ENCODE results near the gene TRAPPC11.
A peak's percentile ranks its signal among the peaks of the same experiment; 100 is the strongest.
"Not testable (repeated sequence)": the region's sequence is repeated elsewhere in the genome, so short reads cannot be mapped to it uniquely, and the experiment has no call there.

Gene TRAPPC11

GRCh38 chr4:183659029-183659871, at the start of gene TRAPPC11, which contains the start of gene RWDD4:
Gene TRAPPC11 (plus strand): TSS chr4:183659293. CDS start chr4:183663868, 4,575 bp downstream.
Gene RWDD4 (minus strand): TSS chr4:183659185. CDS start chr4:183658952, 233 bp downstream.
- DNase-seq (ENCODE audit: insufficient read length, low spot score) (peak; percentile 82), FAIRE-seq (peak; percentile 41)
- peak; percentile 32 for TF ChIP-seq POLR2A (IDR thresholded peaks at IDR 0.05; ENCODE audit: low read depth, low read length)

GRCh38 chr4:183610033-183610432, 49.1 kb upstream of the TRAPPC11 start:
- peak; percentile 5 for DNase-seq (ENCODE audit: insufficient read length, low spot score)
- FAIRE-seq: no peak
- TF ChIP-seq POLR2A (IDR thresholded peaks at IDR 0.05; ENCODE audit: low read depth, low read length): no peak

GRCh38 chr4:183610613-183611012, 48.5 kb upstream of the TRAPPC11 start:
- no peak for TF ChIP-seq POLR2A (IDR thresholded peaks at IDR 0.05; ENCODE audit: low read depth, low read length)
- no peak for DNase-seq (ENCODE audit: insufficient read length, low spot score)
- no peak for FAIRE-seq

GRCh38 chr4:183611210-183611830, 47.8 kb upstream of the TRAPPC11 start:
- FAIRE-seq: no peak
- no peak for DNase-seq (ENCODE audit: insufficient read length, low spot score)
- no peak for TF ChIP-seq POLR2A (IDR thresholded peaks at IDR 0.05; ENCODE audit: low read depth, low read length)

GRCh38 chr4:183612329-183613250, 46.5 kb upstream of the TRAPPC11 start:
- DNase-seq (ENCODE audit: insufficient read length, low spot score) (no peak), FAIRE-seq (no peak)
- TF ChIP-seq POLR2A (IDR thresholded peaks at IDR 0.05; ENCODE audit: low read depth, low read length): no peak

- TF ChIP-seq POLR2A (IDR thresholded peaks at IDR 0.05; ENCODE audit: low read depth, low read length): no peak
- DNase-seq (ENCODE audit: insufficient read length, low spot score) (no peak), FAIRE-seq (no peak)
These were observed 42.0 kb upstream of the TRAPPC11 start for GRCh38 chr4:183617075-183617474.

- TF ChIP-seq POLR2A (IDR thresholded peaks at IDR 0.05; ENCODE audit: low read depth, low read length): no peak
- no peak for FAIRE-seq
- DNase-seq (ENCODE audit: insufficient read length, low spot score): no peak
These were observed 40.4 kb upstream of the TRAPPC11 start for GRCh38 chr4:183618681-183619080.

GRCh38 chr4:183620421-183620820, 38.7 kb upstream of the TRAPPC11 start:
- FAIRE-seq (no peak), DNase-seq (ENCODE audit: insufficient read length, low spot score) (no peak)
- TF ChIP-seq POLR2A (IDR thresholded peaks at IDR 0.05; ENCODE audit: low read depth, low read length): no peak

GRCh38 chr4:183621875-183622274, 37.2 kb upstream of the TRAPPC11 start:
- FAIRE-seq (no peak), DNase-seq (ENCODE audit: insufficient read length, low spot score) (no peak)
- no peak for TF ChIP-seq POLR2A (IDR thresholded peaks at IDR 0.05; ENCODE audit: low read depth, low read length)

GRCh38 chr4:183624548-183624947, 34.5 kb upstream of the TRAPPC11 start:
- no peak for FAIRE-seq
- no peak for DNase-seq (ENCODE audit: insufficient read length, low spot score)
- no peak for TF ChIP-seq POLR2A (IDR thresholded peaks at IDR 0.05; ENCODE audit: low read depth, low read length)

- no peak for FAIRE-seq
- DNase-seq (ENCODE audit: insufficient read length, low spot score): no peak
- TF ChIP-seq POLR2A (IDR thresholded peaks at IDR 0.05; ENCODE audit: low read depth, low read length): no peak
These were observed 32.9 kb upstream of the TRAPPC11 start for GRCh38 chr4:183626168-183626567.

- FAIRE-seq; DNase-seq (ENCODE audit: insufficient read length, low spot score): not testable (repeated sequence)
These were observed 31.8 kb upstream of the TRAPPC11 start for GRCh38 chr4:183627286-183627685.

GRCh38 chr4:183627979-183628588, 31.0 kb upstream of the TRAPPC11 start:
- no peak for DNase-seq (ENCODE audit: insufficient read length, low spot score)
- no peak for TF ChIP-seq POLR2A (IDR thresholded peaks at IDR 0.05; ENCODE audit: low read depth, low read length)
- FAIRE-seq: no peak
